GM21423 (cell line): Measurements from ENCODE around the gene TMEM259.

ENCODE experiments used
- ATAC-seq: cut with Tn5 transposase; IDR thresholded peaks from one replicate; pipeline ENCODE4 v1.9.1; 2021; ENCODE audit warnings: mild to moderate bottlenecking, moderate library complexity; ENCODE audit not compliant: unreplicated experiment

TMEM259 gene

DNA sequence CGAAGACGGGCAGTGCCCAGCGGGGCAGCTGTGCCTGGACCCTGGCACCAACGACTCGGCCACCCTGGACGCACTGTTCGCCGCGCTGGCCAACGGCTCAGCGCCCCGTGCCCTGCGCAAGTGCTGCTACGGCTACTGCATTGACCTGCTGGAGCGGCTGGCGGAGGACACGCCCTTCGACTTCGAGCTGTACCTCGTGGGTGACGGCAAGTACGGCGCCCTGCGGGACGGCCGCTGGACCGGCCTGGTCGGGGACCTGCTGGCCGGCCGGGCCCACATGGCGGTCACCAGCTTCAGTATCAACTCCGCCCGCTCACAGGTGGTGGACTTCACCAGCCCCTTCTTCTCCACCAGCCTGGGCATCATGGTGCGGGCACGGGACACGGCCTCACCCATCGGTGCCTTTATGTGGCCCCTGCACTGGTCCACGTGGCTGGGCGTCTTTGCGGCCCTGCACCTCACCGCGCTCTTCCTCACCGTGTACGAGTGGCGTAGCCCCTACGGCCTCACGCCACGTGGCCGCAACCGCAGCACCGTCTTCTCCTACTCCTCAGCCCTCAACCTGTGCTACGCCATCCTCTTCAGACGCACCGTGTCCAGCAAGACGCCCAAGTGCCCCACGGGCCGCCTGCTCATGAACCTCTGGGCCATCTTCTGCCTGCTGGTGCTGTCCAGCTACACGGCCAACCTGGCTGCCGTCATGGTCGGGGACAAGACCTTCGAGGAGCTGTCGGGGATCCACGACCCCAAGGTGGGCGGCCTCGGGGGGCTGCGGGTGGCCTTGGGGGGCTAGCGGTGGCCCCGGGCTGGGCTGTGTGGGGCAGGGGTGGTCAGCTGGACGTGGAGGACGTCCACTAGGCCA lies 15.9 kb downstream of the TMEM259 start:
- ATAC-seq: no peak

DNA sequence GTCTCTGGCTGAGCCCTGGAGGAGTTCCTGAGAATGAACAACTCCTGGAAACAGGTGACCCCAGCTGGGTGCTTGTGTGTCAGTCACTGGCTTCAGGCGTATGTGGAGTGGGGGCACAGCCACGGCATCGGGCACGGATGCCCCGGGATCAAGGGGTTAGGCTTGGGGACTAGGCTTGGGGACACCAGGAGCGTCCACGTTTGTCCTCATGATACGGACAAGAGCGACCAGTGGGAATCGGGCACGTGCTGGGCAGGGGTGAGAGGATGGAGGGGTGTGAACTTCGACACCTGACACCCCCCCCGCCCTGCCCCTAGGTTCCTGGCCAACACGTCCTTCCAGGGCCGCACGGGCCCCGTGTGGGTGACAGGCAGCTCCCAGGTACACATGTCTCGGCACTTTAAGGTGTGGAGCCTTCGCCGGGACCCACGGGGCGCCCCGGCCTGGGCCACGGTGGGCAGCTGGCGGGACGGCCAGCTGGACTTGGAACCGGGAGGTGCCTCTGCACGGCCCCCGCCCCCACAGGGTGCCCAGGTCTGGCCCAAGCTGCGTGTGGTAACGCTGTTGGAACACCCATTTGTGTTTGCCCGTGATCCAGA lies 16.6 kb downstream of the TMEM259 start:
- ATAC-seq: no peak

DNA sequence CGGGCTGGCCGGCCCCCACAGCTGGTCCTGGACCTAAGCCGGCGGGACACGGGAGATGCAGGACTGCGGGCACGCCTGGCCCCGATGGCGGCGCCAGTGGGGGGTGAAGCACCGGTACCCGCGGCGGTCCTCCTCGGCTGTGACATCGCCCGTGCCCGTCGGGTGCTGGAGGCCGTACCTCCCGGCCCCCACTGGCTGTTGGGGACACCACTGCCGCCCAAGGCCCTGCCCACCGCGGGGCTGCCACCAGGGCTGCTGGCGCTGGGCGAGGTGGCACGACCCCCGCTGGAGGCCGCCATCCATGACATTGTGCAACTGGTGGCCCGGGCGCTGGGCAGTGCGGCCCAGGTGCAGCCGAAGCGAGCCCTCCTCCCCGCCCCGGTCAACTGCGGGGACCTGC lies 17.6 kb downstream of the TMEM259 start:
- no peak for ATAC-seq

DNA sequence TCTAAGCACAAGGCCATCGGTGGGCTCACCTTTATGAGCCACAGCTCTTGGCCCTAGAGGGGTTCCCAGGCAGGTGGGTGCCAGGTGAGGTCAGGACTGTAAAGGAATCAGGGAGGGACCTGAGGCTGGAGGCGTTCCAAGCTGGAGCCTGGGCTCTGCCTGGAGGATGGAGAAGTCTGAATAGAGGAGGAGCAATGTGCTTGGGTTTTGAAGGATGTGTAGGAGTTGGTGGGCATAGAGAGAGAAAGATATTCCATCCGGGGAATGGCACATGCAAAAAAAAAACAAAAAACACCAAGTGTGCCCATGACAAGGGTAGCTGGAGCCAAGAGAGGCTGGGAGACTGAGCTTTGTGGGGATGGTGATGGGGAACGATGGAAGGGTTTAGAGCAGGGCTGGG lies 18.3 kb downstream of the TMEM259 start:
- no peak for ATAC-seq

DNA sequence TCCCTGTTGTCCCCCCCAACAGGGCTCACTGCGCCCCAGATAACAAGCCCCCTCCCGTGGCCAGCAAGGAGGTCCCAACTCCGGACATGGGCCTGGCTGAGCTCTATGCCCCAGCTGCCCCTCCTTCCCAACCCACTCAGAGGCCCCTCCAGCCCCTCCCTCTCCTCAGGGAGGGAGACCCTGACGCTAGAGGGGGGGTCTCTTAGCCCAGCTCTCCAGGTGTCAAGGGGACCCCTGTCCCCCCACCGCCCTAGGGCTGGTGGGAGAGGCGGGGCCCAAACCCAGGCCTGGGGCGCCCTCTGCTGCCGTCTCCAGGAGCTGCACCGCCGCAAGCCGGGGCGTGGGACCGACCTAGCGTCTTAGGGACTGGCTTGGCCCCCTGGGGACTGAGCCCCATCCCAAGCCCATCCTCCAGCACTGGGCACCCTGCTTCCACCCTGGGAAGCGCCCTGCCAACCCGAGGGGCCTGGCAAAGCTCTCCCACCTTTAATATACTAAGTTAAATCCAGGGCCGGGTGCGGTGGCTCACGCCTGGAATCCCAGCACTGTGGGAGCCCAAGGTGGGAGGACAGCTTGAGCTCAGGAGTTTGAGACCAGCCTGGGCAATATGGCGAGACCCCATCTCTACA lies 19.3 kb downstream of the TMEM259 start:
- no peak for ATAC-seq

DNA sequence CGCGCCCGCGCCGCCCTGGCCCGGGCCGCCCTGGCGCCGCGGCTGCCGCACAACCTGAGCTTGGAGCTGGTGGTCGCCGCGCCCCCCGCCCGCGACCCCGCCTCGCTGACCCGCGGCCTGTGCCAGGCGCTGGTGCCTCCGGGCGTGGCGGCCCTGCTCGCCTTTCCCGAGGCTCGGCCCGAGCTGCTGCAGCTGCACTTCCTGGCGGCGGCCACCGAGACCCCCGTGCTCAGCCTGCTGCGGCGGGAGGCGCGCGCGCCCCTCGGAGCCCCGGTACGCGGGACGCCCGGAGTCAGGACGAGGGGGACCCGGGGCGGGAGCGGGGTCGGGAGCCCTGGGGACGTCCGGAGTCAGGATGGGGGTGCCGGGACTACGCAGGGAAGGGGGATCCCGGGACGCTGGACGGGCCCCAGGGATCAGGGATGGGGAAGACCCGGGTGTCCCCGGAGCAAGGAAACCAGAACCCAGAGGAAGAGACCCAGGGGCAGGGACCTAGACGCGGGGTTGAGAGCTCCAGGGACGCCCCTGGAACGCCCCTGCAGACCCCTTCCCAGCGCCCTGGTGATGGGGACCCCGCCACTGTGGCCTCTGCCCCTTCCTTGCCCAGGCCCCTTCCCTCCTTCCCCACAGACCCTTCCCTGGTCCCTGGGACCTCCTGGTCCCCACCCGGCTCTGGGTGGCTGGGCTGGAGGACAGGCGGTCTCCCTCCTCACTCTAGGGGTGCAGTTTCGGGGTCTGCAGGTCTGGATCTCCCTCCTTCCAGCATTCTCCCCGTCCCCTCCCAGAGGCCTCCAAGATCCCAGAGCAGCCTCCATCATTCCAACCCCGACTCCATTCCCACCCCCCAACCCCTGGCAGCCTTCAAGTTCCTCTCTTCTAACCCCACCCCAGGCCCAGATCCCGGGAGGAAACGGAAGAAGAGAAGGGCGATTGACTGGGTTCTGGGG lies 20.1 kb downstream of the TMEM259 start:
- ATAC-seq: no peak

DNA sequence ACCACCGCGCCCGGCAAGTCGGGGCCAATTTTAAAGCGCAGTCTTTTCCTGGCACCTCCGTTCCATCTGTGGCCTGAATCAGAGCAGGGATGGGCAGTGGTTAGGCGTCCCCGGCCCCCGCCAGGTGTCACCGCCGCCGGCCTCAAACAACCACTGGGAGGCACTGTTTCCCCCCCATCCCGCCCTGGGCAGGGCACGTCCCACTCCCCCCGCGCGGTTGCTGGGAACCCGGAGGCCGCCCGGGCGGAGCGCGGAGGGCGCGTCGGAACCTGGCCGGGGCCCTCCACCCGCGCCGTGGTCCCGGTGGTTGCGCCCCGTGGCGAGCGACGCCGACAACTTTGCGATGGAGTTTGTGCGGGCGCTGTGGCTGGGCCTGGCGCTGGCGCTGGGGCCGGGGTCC lies 20.8 kb downstream of the TMEM259 start, which contains the start of gene GRIN3B:
TSS of gene GRIN3B (plus strand) at position 325 of the 400 bp plus-strand sequence. CDS start at position 344, 19 bp downstream.
- ATAC-seq: no peak

DNA sequence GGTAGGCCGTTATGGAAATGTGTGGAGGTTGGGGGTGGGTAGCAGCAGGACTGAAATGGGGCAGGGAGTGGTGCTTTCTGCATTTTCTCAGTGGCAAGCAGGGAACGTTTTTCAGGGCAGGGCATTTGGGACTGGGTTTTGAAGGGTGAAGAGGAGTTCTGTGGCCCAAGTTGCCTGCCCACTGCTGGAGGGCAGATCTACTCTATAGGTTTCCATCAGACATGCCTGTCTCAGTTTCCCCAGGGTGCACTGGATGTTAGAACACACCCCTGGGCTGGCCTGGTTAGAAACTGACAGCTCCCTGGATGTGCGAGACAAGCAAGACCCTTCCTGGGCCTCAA lies 21.6 kb downstream of the TMEM259 start:
- no peak for ATAC-seq

DNA sequence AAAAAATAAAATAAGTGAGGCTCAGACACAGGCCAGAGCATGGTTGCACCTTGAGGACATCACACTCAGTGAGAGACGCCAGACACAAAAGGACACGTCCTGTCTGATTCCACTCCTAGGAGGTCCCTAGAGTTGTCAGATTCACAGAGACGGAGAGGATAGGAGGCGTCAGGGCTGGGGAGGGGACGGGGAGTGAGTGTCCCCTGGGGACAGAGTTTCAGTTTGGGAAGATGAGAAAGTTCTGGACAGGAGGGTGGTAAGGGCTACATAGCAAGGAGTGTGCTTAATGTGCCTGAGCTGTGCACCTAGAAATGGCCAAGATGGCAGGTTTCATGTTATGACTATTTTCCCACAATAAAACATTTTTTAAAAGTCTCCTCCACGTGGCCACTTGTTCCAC lies 22.9 kb downstream of the TMEM259 start:
- ATAC-seq: no peak

DNA sequence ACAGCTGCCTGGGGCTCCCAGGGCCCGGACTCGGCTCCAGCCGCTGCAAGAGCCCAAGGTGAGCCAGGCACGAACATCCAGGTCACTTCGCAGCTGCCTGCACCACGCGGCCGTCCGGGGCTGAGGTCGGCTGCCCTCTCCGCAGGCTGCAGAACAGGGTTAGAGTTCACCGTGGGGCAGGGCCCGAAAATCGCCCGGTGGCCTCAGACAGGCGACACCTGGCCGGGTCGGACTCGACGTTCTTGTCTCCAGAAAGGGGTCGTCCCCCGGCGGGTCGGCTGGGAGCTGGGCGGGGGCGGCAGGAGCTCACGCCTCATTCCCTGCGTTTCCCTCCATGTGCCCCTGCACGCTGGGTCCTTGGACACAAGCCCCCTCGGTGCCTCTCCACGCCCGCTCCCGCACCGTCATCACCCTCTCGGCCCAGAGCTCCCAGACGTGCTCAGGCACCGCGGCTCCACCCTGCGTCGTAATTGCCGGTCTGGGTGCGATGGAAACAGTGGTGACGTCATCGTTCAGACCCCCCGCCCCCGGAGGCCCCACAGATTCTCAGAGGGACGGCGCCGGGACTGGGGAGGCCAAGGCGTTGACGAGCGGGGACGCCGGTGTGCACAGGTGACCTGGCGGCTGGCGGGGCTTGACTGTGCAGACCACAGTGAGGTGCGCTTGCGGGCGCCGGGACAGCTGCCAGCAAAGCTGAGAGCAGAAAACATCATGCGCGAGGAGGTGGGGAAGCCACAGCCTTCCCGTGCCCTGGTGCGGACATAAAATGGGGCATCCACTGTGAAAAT lies 24.7 kb downstream of the TMEM259 start:
- ATAC-seq: no peak

DNA sequence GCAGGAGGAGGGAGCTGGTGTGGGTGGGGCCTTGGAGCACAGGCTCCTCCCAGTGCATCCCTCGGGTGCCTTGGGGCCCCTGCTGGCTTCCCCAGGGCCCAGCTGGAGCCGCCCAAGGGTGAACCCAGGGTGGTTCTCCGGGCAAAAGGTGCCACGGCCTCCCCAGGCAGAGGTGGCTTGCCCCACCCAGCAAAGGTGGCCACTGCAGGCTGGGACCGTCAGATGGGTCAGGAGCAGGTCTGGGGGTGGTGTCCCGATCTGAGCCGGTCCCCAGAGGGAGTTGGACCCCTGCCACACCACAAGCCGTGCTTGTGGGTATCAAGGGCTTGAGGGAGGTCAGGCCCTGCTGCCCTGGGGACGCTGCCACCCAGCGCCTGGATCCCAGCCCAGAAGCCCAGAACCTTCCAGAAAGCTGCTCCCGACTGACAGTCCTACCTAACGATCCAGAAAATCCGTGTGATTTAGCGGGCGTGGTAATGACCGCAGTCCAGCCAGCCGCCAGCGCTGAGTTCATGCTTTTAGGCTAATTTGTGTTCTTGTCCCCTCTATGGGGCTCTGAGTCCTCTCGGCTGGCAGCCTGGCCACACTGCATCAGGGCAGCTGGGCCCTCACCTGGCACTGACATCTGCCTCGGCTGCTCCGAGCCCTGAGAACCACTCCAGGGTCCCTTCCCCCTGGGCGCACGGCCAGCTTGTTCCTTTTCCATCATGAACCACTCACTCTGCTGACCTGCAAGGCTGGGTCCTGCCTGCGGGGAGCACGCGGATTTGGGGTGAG lies 25.7 kb downstream of the TMEM259 start:
- ATAC-seq: no peak

DNA sequence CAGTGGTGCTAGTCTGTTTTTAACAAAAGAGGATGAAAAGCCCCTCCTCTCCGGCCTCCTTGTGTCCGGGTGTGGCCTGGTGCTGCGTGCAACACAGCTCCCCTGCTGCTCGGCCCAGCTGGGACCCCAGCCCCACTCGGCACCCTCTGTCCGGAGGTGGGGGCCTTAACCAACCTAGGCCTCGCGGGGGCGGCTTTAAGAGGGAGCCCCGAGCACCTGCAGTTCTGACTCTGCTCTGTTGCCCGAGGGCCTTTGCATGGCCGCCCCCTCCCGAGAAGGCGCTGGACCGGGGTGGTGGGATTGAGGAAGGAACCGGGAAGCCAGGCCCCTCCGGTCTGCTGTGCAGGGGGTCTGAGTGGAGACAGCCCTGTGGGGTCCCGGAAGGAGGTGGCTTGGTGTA lies 26.4 kb downstream of the TMEM259 start:
- ATAC-seq: no peak

DNA sequence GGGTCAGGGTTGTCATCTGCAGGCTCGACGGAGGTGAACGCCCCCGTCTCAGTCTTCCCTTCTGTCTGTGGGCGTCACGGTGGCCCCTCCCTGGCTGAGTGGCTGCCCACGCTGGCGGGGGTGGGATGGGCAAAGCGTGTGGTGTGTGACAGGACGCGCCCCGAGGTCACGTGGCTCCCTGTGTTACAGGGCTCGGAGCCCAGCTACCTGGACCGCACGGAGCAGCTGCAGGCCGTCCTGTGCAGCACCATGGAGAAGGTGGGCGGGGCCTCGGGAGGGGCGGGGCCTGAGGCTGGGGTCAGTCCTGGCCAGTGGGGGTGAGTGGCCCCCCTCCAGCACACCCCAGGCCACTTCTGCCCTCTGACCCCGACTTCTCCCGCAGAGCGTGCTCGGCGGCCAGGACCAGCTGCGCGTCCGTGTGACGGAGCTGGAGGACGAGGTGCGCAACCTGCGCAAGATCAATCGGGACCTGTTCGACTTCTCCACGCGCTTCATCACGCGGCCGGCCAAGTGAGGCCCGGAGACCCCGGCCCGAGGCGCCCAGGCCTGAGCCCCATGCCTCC lies 27.0 kb downstream of the TMEM259 start:
- ATAC-seq: no peak

DNA sequence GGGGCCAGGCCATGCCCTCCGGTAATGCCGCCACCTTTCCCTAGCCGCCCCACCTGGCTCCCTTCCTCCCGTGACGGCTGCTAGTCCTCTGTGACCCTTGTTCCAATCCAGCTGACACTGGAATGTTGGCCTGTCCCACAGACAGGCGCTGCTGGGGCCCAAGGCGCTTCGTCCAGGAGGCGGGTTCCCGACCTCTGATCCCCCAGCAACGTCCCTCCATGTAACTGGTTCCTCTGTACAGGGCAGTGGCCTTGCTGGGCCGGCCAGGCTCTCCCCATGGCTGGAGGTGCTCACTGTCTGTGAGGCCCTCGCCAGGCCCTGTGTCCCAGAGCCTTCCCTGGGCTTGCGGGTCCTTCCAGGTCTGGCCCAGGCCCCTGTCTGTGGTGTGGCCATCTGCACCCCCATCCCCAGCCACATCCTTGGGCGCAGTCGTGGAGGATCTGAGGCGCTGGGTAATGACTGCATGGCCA lies 27.5 kb downstream of the TMEM259 start:
- ATAC-seq: no peak

DNA sequence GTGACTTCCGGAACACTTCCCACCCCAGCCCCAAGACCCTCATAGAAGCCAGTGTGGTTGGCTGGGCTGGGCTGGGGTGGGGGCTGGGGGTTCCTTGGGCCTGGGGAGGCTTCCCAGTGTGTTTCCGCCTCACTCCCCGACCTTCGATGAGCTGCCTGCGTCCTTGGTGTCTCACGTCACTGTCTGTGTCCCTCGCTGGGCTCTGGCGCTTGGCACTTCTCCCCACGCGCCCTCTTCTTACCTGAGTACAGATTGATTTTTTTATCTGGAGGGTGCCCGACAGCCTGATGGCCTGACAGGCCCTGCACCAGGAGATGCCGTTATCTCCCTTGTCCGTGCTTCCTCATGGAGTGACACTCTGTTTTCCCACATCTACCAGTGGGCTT lies 28.3 kb downstream of the TMEM259 start:
- no peak for ATAC-seq

DNA sequence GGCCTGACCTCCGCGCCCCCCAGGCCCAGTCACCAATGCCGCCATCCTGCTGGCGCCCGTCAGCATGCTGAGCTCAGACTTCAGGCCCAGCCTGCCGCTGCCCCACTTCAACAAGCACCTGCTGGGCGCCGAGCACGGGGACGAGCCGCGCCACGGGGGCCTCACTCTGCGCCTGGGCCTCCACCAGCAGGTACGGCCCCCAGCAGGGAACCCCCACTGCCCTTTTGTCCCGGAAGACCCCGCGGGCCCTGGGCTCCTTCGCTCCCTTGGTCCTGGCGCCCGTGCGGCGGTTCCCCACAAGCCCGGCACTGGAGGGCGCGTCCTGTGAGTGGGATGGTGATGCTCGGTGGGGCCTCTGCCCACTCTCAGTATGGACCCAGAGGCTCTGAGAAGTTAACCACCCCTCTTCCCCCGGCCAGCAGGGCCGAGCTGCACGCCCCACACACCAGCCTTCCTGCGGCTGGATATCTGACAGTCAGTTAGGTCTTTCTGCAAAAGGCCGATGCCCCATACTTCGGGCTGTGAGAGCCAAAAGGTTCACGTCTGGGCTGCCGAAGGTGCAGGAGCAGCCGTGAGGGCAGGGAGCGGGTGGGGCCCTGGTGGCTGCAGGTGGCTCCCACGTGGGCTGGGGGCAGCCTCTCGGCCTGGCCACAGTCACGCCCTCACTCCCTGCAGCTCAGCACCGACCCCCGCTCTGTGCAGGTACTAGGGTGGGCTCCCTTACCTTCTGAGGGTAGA lies 28.8 kb downstream of the TMEM259 start:
- ATAC-seq: no peak

DNA sequence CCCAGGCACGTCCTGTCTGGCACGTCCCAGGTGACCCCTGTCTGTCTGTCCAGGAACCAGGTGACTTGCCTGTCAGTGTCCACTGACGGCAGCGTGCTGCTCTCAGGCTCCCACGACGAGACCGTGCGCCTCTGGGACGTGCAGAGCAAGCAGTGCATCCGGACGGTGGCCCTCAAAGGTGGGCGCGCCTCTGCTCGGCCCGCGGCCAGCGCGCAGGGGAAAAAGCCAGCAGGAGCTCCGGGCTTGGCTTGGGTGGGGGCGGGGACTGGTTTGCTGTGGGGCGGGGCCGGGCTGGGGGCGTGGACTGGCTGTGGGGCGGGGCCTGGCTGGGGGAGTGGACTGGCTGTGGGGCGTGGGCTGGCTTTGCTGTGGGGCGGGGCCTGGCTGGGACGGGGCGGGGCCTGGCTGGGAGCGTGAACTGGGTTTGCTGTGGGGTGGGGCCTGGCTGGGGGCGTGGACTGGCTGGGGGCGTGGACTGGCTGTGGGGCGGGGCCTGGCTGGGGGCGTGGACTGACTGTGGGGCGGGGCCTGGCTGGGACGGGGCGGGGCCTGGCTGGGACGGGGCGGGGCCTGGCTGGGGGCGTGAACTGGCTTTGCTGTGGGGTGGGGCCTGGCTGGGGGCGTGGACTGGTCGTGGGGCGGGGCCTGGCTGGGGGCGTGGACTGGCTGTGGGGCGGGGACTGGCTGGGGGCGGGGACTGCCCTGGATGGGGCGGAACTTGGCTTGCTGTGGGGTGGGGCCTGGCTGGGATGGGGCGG lies 29.6 kb downstream of the TMEM259 start:
- ATAC-seq: no peak

DNA sequence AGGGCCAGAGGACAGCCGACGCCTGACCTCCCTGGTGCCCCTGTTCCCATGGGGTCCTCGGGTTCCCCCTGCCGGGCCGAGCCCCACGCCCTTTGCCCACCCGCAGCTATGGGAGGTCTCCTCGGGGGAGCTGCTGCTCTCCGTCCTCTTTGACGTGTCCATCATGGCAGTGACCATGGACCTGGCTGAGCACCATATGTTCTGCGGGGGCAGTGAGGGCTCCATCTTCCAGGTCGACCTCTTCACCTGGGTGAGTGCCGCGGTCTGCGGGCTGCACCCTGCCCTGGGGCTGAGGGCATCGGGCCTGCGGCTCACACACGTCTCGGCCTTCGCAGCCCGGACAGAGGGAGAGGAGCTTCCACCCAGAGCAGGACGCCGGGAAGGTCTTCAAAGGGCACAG lies 30.2 kb downstream of the TMEM259 start:
- no peak for ATAC-seq
